Osteocyte (in vitro differentiated cells): ENCODE data around the gene LRRC63. TPM values are rescaled to one million over a fixed set of nuclear protein-coding genes. Genes with fewer than 3 reads are reported as not detected.

Experiments used
- DNase-seq: peaks from one replicate; pipeline ENCODE4 v3.0.0; 2021; ENCODE audit warnings: mixed read lengths; ENCODE audit not compliant: unreplicated experiment; ENCODE audit errors: extremely low spot score
- H3K27ac Mint-ChIP-seq: one replicate; pipeline ENCODE4 v1.8.0; 2021; ENCODE audit warnings: mild to moderate bottlenecking, mixed read lengths; ENCODE audit not compliant: unreplicated experiment
- H3K27me3 Mint-ChIP-seq: one replicate; pipeline ENCODE4 v1.8.0; 2021; ENCODE audit warnings: mixed read lengths; ENCODE audit not compliant: unreplicated experiment
- H3K36me3 Mint-ChIP-seq: one replicate; pipeline ENCODE4 v1.8.0; 2021; ENCODE audit warnings: mixed read lengths; ENCODE audit not compliant: unreplicated experiment
- H3K4me1 Mint-ChIP-seq: one replicate; pipeline ENCODE4 v1.8.0; 2021; ENCODE audit warnings: mixed read lengths; ENCODE audit not compliant: unreplicated experiment
- H3K4me3 Mint-ChIP-seq: one replicate; pipeline ENCODE4 v1.8.0; 2021; ENCODE audit warnings: mild to moderate bottlenecking, moderate library complexity, mixed read lengths; ENCODE audit not compliant: unreplicated experiment
- H3K9me3 Mint-ChIP-seq: one replicate; pipeline ENCODE4 v1.8.0; 2021; ENCODE audit warnings: mixed read lengths; ENCODE audit not compliant: unreplicated experiment
- CTCF ChIP-seq: fragments of 200-600 bp; sonication (generic); IDR thresholded peaks from 2 replicates; pipeline ENCODE4 v1.5.0; 2021; ENCODE audit warnings: antibody characterized with exemption, mild to moderate bottlenecking, moderate library complexity
- total RNA-seq: library from RNA; stranded (reverse); gene quantifications from 2 replicates; pipeline ENCODE4 v1.2.1, GENCODE V29; 2021

LRRC63 gene
- total RNA-seq, 1 donor from 2014 or later = not detected

- H3K27ac Mint-ChIP-seq = no peak overlapping the region
- DNase-seq = no peak
- H3K36me3 Mint-ChIP-seq = no peaks in the 10 kb centered on the region
- peaks cover 15% of the 10 kb centered on the region for H3K27me3 Mint-ChIP-seq
- H3K4me1 Mint-ChIP-seq = no peaks in the 10 kb centered on the region
- TF ChIP-seq CTCF = no peak
- H3K9me3 Mint-ChIP-seq = no peaks in the 10 kb centered on the region
- no peak overlapping the region for H3K4me3 Mint-ChIP-seq
Measured at GRCh38 chr13:46176756-46177155, 35.0 kb upstream of the LRRC63 start.

GRCh38 chr13:46178143-46178542, 33.6 kb upstream of the LRRC63 start:
- H3K4me3 Mint-ChIP-seq = no peak overlapping the region
- H3K9me3 Mint-ChIP-seq = no peaks in the 10 kb centered on the region
- H3K27me3 Mint-ChIP-seq = peaks cover 15% of the 10 kb centered on the region
- no peak for DNase-seq
- no peaks in the 10 kb centered on the region for H3K36me3 Mint-ChIP-seq
- no peak for TF ChIP-seq CTCF
- H3K4me1 Mint-ChIP-seq = no peaks in the 10 kb centered on the region
- H3K27ac Mint-ChIP-seq = no peak overlapping the region

GRCh38 chr13:46178821-46179220, 32.9 kb upstream of the LRRC63 start:
- H3K27me3 Mint-ChIP-seq = peaks cover 15% of the 10 kb centered on the region
- H3K27ac Mint-ChIP-seq = no peak overlapping the region
- TF ChIP-seq CTCF = no peak
- no peaks in the 10 kb centered on the region for H3K36me3 Mint-ChIP-seq
- H3K4me1 Mint-ChIP-seq = no peaks in the 10 kb centered on the region
- H3K9me3 Mint-ChIP-seq = no peaks in the 10 kb centered on the region
- no peak overlapping the region for H3K4me3 Mint-ChIP-seq
- DNase-seq = no peak

- no peak for DNase-seq
- no peaks in the 10 kb centered on the region for H3K9me3 Mint-ChIP-seq
- no peak overlapping the region for H3K27ac Mint-ChIP-seq
- H3K4me3 Mint-ChIP-seq = no peak overlapping the region
- peaks cover 15% of the 10 kb centered on the region for H3K27me3 Mint-ChIP-seq
- no peaks in the 10 kb centered on the region for H3K36me3 Mint-ChIP-seq
- H3K4me1 Mint-ChIP-seq = no peaks in the 10 kb centered on the region
- no peak for TF ChIP-seq CTCF
Measured at GRCh38 chr13:46179491-46179908, 32.2 kb upstream of the LRRC63 start.

GRCh38 chr13:46179969-46180763, 31.6 kb upstream of the LRRC63 start:
- no peaks in the 10 kb centered on the region for H3K9me3 Mint-ChIP-seq
- H3K4me3 Mint-ChIP-seq = no peak overlapping the region
- no peaks in the 10 kb centered on the region for H3K36me3 Mint-ChIP-seq
- no peak for DNase-seq
- H3K27me3 Mint-ChIP-seq = peaks cover 14% of the 10 kb centered on the region
- H3K27ac Mint-ChIP-seq = no peak overlapping the region
- no peak for TF ChIP-seq CTCF
- no peaks in the 10 kb centered on the region for H3K4me1 Mint-ChIP-seq
